AG20443 (cell line): ENCODE data around the gene FXYD7.

Experiments used
- DNase-seq: peaks from one replicate; pipeline ENCODE4 v3.0.0; 2012; ENCODE audit warnings: low spot score, mixed read lengths

The FXYD7 gene

DNA sequence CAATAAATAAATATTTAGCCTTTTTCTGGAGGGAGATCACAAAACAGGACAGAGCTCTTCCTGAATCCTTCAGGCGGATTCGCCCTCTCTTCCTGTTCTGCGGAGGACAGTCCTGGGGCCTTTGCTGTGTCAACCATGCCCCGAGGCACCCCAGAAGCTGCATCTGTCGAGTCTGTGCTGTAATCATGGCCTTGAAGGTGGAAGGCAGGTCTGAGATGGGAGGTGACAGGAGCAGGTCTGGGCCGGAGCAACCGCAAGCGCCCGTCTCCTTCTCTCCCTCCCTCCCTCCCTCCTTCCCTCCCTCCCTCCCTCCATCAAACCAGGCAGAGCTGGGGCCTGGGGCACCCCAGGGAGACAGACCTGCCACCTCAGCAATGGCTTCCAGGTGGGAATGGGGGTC lies 32.1 kb upstream of the FXYD7 start:
- DNase-seq, result no peak

DNA sequence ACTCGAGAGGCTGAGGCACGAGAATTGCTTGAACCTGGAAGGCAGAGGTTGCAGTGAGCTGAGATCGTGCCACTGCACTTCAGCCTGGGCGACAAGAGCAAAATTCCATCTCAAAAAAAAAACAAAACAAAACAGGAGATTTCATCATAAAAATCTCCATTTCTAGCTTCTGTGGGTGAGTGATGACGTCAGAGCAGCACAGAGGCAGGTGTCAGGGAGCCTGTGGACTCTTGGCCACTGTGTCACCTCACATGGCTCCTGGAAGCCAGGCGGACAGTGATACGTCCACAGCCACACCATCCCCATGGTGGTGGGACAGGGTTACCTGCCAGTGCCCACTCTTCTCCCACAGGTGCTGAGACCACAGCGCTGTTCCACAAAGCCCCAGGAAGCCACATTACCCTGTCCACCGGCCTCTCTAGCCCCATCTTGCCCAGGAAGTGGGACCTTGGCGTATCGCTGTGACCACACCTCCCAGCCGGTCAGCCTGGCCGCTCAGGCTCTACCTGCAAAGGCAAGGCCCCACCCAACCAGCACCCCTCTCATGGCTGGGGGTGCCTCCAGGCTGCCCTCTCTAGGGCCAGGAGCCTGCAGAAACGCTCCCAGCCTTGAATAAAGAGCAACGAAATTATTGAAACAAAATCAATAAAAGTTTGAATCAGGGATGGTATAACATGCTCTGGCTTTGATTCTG lies 29.9 kb upstream of the FXYD7 start:
- no peak for DNase-seq

- DNase-seq, result peak; percentile 84
Observed at GRCh38 chr19:35114353-35115176, 28.5 kb upstream of the FXYD7 start.

- no peak for DNase-seq
Observed at GRCh38 chr19:35115177-35115951, 27.7 kb upstream of the FXYD7 start, which contains the start of gene FXYD3. Gene FXYD3 (plus strand): TSS chr19:35115823. CDS start chr19:35119377, 3,554 bp downstream.

- DNase-seq, result no peak
Observed at GRCh38 chr19:35116072-35116801, 26.8 kb upstream of the FXYD7 start.

GRCh38 chr19:35117116-35117515 lies 25.9 kb upstream of the FXYD7 start:
- DNase-seq, result no peak

DNA sequence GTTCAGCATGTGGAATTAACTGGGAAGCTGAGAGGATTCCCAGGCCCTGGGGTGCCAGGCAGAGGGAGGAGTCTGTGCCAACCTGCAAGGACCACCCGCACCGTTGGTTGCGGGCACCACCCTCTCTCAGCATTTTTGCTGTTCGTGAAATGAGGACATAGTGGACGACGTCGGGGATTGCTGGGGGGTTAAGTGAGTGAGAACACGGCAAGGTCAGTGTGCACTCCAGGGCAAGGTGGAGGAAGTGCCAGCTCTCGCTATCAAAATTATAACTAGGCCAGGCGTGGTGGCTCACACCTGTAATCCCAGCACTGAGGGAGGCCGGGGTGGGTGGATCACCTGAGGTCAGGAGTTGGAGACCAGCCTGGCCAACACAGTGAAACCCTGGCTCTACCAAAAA lies 25.3 kb upstream of the FXYD7 start:
- no peak for DNase-seq

GRCh38 chr19:35118268-35119020 lies 24.6 kb upstream of the FXYD7 start:
- DNase-seq, result no peak

DNA sequence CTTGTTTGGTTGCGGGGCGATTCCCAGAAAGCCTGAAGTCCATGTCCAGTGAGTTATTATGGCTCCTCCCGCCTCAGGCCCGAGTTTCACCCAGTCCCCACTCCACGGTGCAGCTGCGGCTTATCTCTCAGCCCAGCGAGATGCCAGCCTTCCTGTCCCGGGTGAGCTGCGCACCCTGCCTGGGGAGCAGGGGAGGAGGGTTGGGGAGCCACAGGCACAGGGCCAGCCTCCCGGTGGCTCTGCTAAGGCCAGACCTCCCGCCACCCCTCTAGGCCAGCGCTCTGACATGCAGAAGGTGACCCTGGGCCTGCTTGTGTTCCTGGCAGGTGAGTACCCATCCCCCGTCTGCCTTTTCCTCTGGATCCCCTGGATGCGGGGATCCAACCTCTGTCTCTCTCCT lies 24.0 kb upstream of the FXYD7 start:
- no peak for DNase-seq

GRCh38 chr19:35119578-35120155 lies 23.4 kb upstream of the FXYD7 start:
- no peak for DNase-seq

- peak; percentile 82 for DNase-seq
Observed at GRCh38 chr19:35120492-35120891, 22.6 kb upstream of the FXYD7 start.

GRCh38 chr19:35120898-35121297 lies 22.2 kb upstream of the FXYD7 start:
- DNase-seq, result peak; percentile 46

GRCh38 chr19:35122687-35123551 lies 20.1 kb upstream of the FXYD7 start:
- no peak for DNase-seq

GRCh38 chr19:35123573-35123972 lies 19.5 kb upstream of the FXYD7 start:
- peak; percentile 59 for DNase-seq

DNA sequence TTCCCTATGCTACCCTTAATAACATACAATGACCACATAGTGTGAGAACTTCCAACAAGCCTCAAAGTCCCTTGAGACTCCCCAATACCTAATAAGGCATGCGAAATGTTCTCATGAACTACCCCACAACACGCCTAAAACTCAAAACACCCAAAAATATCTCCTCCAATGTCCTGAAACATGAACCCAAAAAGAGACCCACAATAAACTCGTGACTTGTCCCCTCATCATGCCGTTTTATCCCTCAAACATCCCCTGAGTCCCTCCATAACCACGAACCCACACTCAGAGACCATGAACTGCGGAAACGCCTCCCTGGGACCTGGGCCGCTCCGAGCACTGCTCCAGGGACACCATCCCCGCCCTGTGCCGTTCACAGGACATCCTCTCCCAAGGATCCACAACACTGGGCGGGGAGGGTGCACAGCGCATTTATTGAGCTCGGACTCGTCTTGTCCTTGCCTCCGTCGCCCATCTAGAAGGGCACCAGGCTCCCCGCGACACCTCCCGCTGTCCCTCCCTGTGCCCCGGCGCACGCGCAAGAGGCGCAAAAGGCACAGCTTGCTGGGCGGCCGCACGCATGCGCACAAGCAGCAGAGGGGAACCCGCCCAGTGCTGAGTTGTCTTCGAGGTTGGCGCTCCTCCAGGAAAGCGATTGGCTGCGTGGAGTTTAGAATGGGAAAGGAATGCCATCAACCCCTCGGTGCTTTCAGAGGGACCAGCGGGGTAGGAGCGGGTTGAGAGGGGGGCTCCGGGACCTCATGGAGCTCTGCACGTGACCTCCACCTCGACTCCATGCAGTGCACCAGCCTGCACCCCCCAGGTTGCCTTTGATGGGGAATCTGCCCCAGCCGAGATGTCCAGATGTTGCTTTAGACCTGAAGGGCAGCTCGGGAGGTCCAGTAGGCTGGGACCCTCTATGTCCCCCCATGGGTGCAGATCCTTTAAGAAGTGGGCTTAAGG lies 18.7 kb upstream of the FXYD7 start:
- DNase-seq, result peak; percentile 99

- no peak for DNase-seq
Observed at GRCh38 chr19:35125270-35125717, 17.8 kb upstream of the FXYD7 start.

- no peak for DNase-seq
Observed at GRCh38 chr19:35125749-35126623, 17.1 kb upstream of the FXYD7 start.

GRCh38 chr19:35126624-35126959 lies 16.5 kb upstream of the FXYD7 start:
- no peak for DNase-seq
